ENCODE measurements around the gene BMPR2. TPM values are rescaled to one million over a fixed set of nuclear protein-coding genes. Genes with fewer than 3 reads are reported as not detected.
"Not testable (repeated sequence)": the region's sequence is repeated elsewhere in the genome, so short reads cannot be mapped to it uniquely, and the experiment has no call there.

The BMPR2 gene
- total and polyA plus RNA-seq, 7 donors: 3.9 to 43.2 (median 21.3) TPM

- no peak for ATAC-seq
- no peak for DNase-seq
- H3K36me3 ChIP-seq (ENCODE audit: insufficient read depth in 1 of 2, low read depth in 1 of 2): no peaks in the 10 kb centered on the region
- H3K27ac ChIP-seq: no peak overlapping the region
- 79 to 86% (median 84%) methylated on average over 8 of the region's 8 CpGs for WGBS, 3 donors
- H3K27me3 ChIP-seq (ENCODE audit: insufficient read depth in 3 of 3, low read length in 2 of 3): no peaks in the 10 kb centered on the region
- peaks cover 19% of the 10 kb centered on the region for H3K4me1 ChIP-seq
- no peaks in the 10 kb centered on the region for H3K9me3 ChIP-seq
- H3K4me3 ChIP-seq: no peak overlapping the region
- intact Hi-C loops (cut with DNase I): no loop called here
- no peak for TF ChIP-seq CTCF (IDR thresholded peaks at IDR 0.05)
These were observed 50.6 kb downstream of the BMPR2 start for GRCh38 chr2:202426751-202427150.

DNA sequence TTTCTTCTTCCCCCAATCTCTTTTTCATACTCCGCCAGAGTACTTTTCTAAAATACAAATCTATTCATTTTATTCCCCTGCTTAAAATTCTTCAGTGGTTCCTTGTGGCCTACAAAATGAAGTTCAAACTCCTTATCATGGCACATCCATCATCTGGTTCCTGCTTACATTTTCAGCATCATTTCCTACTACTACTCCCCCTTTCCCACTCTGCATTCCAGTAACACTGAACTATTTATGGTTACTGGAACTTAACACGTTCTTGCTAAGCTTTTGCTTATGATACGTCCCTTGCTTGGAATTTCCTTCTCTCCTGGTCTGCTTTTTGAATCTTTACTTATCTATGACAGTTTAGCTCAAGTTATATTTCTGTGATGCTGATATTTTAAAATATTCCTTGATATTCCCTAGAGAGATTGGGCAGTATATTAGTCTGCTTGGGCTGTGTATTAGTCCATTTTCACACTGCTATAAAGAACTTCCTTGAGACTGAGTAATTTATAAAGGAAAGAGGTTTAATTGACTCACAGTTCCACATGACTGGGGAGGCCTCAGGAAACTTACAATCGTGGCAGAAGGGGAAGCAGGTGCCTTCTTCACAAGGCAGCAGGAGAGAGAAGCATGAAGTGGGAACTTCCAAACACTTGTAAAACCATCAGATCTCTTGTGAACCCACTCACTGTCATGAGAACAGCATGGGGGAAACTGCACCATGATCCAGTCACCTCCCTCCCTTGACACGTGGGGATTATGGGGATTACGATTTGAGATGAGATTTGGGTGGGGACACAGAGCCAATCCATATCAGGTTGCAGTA, 53.2 kb downstream of the BMPR2 start:
- intact Hi-C loops (cut with DNase I): no loop called here
- ATAC-seq (peak in 1 of 4 donors; percentile 32), DNase-seq (no peak)
- 50 to 58% (median 50%) methylated on average over 6 of the region's 6 CpGs for WGBS, 3 donors
- H3K4me3 ChIP-seq: no peak overlapping the region
- H3K9me3 ChIP-seq: no peaks in the 10 kb centered on the region
- no peak for TF ChIP-seq CTCF (IDR thresholded peaks at IDR 0.05)
- no peaks in the 10 kb centered on the region for H3K36me3 ChIP-seq (ENCODE audit: insufficient read depth in 1 of 2, low read depth in 1 of 2)
- peaks cover 19% of the 10 kb centered on the region for H3K4me1 ChIP-seq
- peak overlapping the region; percentile 14 for H3K27ac ChIP-seq
- H3K27me3 ChIP-seq (ENCODE audit: insufficient read depth in 3 of 3, low read length in 2 of 3): no peaks in the 10 kb centered on the region

DNA sequence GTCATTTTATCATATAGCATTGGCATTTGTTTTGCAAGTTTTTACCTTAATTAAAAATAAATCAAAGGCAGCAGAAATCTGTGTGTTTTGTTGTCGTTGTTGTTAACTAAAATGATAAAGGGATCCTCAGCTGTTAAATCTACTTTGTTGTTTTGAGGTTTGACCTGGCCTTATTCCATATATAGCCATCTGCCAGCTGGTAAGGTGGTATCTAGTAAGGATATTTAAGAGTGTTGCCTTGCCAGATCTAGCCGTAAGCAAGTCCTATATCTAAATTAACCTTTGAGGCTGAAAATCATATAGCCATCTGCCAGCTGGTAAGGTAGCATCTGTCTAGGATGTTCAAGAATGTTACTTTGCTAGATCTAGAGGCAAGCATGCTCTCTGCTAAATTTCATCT, 56.6 kb downstream of the BMPR2 start:
- intact Hi-C loops (cut with DNase I): no loop called here
- DNase-seq (no peak), ATAC-seq (no peak)
- Histone ChIP-seq H3K9me3 (no peaks in the 10 kb centered on the region), H3K36me3 (ENCODE audit: insufficient read depth in 1 of 2, low read depth in 1 of 2) (no peaks in the 10 kb centered on the region), H3K4me1 (peaks cover 31% of the 10 kb centered on the region), H3K27ac (no peak overlapping the region), H3K4me3 (no peak overlapping the region), H3K27me3 (ENCODE audit: insufficient read depth in 3 of 3, low read length in 2 of 3) (no peaks in the 10 kb centered on the region)
- TF ChIP-seq CTCF (IDR thresholded peaks at IDR 0.05): no peak
- 78 to 91% (median 80%) methylated on average over 2 of the region's 2 CpGs for WGBS, 3 donors

DNA sequence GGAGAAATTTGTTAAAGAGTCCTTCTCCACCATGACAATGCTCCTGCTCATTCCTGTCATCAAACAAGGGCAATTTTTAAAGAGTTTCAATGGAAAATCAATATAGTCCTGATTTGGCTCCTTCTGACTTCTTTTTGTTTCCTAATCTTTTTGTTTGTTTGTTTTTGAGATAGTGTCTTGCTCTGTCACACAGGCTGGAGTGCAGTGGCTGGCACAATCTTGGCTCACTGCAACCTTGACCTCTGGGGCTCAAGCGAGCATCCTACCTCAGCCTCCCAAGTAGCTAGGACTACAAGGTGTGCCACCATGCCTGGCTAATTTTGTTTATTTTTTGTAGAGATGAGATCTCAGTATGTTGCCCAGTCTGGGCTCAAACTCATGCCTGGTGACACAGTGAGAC, 58.3 kb downstream of the BMPR2 start:
- no peak overlapping the region for H3K27ac ChIP-seq
- H3K4me1 ChIP-seq: peaks cover 21% of the 10 kb centered on the region
- intact Hi-C loops (cut with DNase I): no loop called here
- H3K4me3 ChIP-seq: no peak overlapping the region
- H3K36me3 ChIP-seq (ENCODE audit: insufficient read depth in 1 of 2, low read depth in 1 of 2): no peaks in the 10 kb centered on the region
- no peaks in the 10 kb centered on the region for H3K9me3 ChIP-seq
- WGBS, 3 donors: 95 to 100% (median 100%) methylated on average over 1 of the region's 1 CpG
- no peaks in the 10 kb centered on the region for H3K27me3 ChIP-seq (ENCODE audit: insufficient read depth in 3 of 3, low read length in 2 of 3)
- DNase-seq (no peak), ATAC-seq (no peak)
- no peak for TF ChIP-seq CTCF (IDR thresholded peaks at IDR 0.05)

DNA sequence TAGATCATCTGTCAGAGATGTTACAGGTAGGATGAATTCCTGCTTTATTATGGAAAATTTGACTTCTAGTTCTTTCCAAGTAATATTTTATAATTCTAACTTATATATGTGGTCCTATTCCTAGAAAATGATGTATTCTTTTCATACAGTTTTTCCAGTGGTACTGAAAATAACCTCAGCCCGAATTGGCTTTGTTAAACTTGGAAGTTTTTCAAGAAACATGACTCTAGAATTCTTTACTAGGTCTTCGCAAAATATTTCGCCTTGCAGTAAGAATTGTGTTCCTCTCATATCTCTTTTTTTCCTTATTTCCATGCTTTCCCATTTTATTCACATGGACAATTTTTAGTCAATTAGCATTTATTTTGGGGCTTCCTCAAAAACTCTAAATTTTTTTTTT, 60.5 kb downstream of the BMPR2 start:
- no peak overlapping the region for H3K4me3 ChIP-seq
- H3K9me3 ChIP-seq: no peaks in the 10 kb centered on the region
- TF ChIP-seq CTCF (IDR thresholded peaks at IDR 0.05): no peak
- H3K4me1 ChIP-seq: peaks cover 15% of the 10 kb centered on the region
- ATAC-seq: no peak
- intact Hi-C loops (cut with DNase I): no loop called here
- no peak for DNase-seq
- 19 to 40% (median 27%) methylated on average over 3 of the region's 3 CpGs for WGBS, 3 donors
- H3K27ac ChIP-seq: no peak overlapping the region
- no peaks in the 10 kb centered on the region for H3K27me3 ChIP-seq (ENCODE audit: insufficient read depth in 3 of 3, low read length in 2 of 3)
- no peaks in the 10 kb centered on the region for H3K36me3 ChIP-seq (ENCODE audit: insufficient read depth in 1 of 2, low read depth in 1 of 2)

GRCh38 chr2:202440117-202440516, 64.0 kb downstream of the BMPR2 start:
- H3K9me3 ChIP-seq; H3K36me3 ChIP-seq (ENCODE audit: insufficient read depth in 1 of 2, low read depth in 1 of 2); H3K4me3 ChIP-seq; H3K27ac ChIP-seq; intact Hi-C loops (cut with DNase I); ATAC-seq; DNase-seq; H3K27me3 ChIP-seq (ENCODE audit: insufficient read depth in 3 of 3, low read length in 2 of 3): not testable (repeated sequence)
- 95 to 97% (median 96%) methylated on average over 23 to 24 of the region's 24 CpGs for WGBS, 3 donors
- H3K4me1 ChIP-seq: peaks cover 15% of the 10 kb centered on the region
